Effector CD4-positive, alpha-beta T cell (primary cell): Measurements from ENCODE around the gene SYNPO2L. TPM values are rescaled to one million over a fixed set of nuclear protein-coding genes. Genes with fewer than 3 reads are reported as not detected.
"Not testable (repeated sequence)": the region's sequence is repeated elsewhere in the genome, so short reads cannot be mapped to it uniquely, and the experiment has no call there.

Experiments
- DNase-seq: peaks from one replicate; pipeline ENCODE4 v3.0.0-alpha.2; 2020
- total RNA-seq: gene quantifications from one replicate; lab custom pipeline; 2026; lab: John Stamatoyannopoulos, UW

The SYNPO2L gene, protein sequence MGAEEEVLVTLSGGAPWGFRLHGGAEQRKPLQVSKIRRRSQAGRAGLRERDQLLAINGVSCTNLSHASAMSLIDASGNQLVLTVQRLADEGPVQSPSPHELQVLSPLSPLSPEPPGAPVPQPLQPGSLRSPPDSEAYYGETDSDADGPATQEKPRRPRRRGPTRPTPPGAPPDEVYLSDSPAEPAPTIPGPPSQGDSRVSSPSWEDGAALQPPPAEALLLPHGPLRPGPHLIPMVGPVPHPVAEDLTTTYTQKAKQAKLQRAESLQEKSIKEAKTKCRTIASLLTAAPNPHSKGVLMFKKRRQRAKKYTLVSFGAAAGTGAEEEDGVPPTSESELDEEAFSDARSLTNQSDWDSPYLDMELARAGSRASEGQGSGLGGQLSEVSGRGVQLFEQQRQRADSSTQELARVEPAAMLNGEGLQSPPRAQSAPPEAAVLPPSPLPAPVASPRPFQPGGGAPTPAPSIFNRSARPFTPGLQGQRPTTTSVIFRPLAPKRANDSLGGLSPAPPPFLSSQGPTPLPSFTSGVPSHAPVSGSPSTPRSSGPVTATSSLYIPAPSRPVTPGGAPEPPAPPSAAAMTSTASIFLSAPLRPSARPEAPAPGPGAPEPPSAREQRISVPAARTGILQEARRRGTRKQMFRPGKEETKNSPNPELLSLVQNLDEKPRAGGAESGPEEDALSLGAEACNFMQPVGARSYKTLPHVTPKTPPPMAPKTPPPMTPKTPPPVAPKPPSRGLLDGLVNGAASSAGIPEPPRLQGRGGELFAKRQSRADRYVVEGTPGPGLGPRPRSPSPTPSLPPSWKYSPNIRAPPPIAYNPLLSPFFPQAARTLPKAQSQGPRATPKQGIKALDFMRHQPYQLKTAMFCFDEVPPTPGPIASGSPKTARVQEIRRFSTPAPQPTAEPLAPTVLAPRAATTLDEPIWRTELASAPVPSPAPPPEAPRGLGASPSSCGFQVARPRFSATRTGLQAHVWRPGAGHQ
- not detected for total RNA-seq

DNA sequence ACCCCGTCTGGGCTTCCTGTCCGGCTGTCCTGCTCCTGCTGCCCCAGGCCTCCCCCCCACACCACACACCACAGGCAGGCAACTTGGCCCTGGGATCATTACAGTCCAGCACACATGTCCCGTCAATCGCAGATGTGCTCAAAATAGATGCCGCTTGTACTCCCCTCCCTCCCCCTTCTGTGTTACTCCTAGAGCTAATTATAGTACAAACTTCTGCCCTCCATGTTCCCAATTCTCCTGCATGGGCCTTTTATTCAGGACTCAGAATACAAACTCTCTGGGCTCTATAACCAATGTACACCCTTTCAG is at the start of gene SYNPO2L:
TSS of gene SYNPO2L (minus strand) at position 40 of the 309 bp plus-strand sequence. CDS start 107 bp downstream, outside the sequence.
- DNase-seq: no peak

DNA sequence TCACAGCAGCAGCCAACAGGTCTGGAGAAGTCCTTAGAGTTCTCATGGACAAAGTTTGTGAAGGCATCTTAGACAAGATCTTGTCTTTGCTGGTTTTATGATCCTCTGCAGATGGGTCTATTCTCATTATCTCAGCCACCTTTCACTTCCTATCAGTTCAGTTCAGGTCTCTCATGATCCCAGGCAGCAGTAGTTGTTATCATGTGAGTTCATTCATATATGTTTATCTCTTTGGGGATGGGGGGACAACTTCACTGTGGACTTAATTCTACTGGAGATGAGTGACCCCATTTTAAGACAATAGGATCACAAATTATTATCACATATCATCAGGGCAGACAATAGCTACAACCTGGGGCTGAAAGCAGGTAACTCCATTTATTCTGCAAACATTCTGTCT is 48.1 kb upstream of the SYNPO2L start:
- not testable (repeated sequence) for DNase-seq

DNA sequence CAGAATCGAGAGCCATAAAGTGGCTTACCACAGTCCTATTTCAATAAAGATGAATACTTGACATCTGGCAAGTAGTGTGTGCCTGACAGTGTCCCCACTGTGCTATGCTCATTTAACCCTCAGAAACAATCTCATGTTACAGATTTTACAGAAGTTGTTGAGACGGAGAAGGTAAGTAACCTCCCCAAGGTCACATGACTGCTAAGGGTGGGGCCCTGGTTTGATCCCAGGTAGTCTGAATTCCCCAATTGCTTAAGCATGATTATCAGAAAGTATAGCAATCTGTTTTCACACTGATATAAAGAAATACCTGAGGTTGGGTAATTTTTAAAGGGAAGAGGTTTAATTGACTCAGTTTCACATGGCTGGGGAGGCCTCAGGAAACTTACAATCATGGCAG is 43.0 kb upstream of the SYNPO2L start:
- DNase-seq: not testable (repeated sequence)

DNA sequence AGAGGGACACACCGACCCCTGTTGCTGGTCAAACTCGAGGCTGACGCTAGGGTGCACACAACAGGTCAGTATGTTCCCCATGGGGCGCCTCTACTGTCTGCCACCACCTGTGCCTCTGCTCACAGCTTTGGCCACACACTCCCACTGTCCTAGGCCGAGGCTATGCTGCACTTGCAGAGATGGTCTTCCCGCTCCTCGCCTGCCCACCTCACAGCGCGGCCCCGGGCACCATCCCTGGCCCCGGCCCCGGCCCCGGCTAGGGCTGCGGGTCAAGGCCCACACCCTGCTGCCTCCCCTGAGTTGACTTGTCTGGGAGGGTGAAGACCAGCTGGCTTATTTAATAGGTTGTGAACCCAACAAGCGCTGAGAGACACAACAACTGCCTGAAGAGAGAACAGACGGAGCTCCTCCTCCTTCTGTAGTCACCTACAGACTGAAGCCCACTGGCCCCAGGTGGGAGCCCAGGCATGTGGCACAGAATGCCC is 41.9 kb upstream of the SYNPO2L start, which contains the start of gene AGAP5:
TSS of gene AGAP5 (minus strand) at position 435 of the 485 bp plus-strand sequence. CDS start at position 81, 354 bp downstream.
- not testable (repeated sequence) for DNase-seq

DNA sequence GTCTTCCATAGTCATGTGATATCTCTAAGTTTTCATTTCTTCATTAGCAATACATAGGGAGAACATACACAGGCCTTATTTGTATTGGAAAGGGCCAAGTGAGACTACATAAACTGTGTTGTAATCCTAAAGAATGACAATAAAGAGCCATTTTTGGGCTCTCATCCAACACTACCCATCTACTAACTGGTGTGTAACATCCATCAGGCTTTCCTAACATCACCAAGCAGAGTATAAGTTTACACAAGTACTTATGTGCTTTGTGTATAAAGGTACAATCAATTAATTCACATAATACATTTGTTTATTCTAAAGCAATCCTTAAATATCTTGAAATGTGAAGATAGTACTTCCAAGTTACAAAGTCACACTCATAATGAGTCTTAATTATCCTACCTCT is 39.5 kb upstream of the SYNPO2L start:
- not testable (repeated sequence) for DNase-seq

DNA sequence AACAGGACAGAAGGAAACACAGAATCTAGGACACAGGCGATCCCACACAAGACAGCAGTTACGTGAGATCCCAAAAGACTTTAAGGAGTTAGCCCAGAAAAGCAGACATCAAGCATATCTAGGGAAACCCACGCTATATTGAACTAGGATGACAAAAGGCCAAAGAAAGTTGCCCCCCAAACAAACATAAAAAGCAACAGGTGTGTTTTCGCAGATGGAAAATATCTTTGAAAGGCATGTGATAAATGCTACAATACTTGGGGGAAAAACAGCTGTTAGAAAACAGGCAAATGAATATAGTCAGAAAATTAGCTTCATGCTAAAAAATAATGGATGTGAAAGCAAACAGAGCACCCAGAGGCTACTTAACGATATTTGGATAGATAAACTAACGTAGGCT is 34.9 kb upstream of the SYNPO2L start:
- DNase-seq: not testable (repeated sequence)

DNA sequence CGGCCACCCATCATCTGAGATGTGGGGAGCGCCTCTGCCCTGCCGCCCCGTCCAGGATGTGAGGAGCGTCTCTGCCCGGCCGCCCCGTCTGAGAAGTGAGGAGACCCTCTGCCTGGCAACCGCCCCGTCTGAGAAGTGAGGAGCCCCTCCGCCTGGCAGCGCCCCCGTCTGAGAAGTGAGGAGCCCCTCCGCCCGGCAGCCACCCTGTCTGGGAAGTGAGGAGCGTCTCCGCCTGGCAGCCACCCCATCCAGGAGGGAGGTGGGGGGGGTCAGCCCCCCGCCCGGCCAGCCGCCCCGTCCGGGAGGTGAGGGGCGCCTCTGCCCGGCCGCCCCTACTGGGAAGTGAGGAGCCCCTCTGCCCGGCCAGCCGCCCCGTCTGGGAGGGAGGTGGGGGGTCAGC is 33.8 kb upstream of the SYNPO2L start:
- DNase-seq: not testable (repeated sequence)

DNA sequence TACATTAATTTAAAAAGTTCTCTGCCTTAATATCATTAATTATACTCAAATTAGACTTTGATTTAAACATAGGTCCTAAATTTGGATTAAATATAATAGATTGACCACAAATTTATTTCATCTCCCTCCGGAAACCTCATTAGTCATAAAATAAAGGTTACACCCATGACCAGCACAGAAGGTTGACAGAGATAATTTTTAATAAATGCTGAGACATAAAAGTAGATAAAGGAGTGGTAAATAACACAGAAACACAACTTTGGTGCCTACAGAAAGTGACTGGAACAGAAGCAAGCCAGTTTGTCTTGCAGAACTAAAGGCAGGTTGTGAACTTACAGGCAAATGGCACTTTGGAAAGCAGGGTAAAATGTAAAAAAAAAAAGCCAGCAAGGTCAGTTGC is 31.8 kb upstream of the SYNPO2L start:
- DNase-seq: not testable (repeated sequence)

DNA sequence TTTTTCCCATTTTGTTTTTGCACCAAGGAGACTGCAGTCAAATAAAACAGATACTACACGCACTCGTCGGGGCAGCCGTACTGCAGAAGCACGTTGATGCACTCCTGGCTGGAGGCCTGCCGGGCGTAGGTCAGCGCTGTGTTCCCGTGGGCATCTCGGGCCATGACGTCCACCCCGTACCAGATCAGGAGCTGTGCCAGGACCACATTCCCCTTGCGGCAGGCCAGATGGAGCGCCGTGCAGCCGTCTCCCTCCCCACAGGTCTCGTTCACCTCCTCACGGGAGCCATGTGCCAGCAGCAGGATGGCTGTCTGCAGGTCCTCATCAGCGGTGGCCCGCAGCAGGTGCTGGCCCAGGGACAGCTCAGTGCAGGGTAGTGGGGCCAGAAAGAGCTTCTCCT is 18.7 kb upstream of the SYNPO2L start:
- not testable (repeated sequence) for DNase-seq

DNA sequence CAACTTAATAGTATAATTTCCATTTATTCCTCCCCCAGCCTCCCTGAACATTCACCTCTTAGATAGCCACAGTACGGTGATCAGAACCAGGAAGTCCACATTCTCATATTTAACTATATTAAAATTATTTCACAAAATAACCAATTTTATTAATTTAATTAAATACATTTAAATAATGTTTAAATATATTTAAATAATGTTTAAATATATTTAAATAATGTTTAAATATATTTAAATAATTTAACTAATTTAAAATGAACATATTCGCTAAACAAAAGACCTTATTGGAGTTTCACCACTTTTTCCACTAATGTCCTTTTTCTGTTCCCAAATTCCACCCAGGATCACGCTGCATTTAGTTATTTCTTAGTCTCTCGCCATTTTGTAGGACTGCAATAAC is 12.5 kb upstream of the SYNPO2L start:
- DNase-seq: not testable (repeated sequence)

DNA sequence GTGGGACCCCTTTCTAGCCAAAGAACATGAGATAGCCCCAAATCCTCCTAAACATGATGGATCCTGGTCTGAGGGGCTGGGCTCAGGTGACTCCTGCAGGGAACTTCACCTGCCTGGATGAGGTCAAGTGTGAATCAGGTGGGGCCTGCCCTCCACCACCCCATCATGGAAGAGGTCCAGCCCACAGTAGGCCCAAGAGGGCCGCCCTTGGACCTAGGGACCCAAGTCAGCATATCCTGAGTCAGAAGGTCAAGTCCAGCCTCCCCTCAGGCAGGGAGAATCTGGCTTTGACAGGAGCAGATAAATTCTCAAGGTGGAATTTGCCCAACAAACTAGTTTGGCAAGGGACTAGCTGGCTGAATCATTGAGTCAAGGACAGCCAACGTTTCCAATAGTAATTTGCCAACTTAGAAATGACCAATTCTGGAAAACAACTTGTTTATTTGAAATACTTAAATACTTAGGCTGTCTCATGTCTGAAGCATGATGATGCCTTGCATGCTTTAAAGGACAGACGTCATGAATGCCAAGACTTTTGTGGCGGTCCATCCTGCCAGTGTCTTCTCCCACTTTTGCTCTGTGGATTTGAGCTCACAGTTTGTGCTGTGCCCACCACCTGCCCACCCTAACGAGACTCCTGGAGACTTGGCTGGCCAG is 10.5 kb upstream of the SYNPO2L start:
- not testable (repeated sequence) for DNase-seq

DNA sequence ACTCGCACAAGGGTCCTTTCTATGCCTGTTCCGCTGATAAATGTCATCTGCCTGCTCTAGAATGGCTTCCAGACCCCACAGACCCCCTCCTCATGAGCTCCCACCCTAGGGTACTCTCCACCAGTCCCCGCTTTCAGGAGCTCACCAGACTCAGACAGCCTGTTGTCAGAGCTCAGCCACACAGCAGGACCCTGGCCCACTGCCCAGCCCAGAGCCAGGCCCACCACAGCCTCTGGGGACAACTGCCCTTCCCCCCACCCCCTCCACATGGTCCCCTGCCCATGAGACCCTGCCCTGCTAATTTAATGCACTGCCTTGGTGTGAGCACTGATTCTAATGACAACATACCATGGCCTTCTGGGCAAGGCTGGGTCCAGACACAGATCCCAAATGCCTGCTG is 9.8 kb upstream of the SYNPO2L start:
- DNase-seq: not testable (repeated sequence)

DNA sequence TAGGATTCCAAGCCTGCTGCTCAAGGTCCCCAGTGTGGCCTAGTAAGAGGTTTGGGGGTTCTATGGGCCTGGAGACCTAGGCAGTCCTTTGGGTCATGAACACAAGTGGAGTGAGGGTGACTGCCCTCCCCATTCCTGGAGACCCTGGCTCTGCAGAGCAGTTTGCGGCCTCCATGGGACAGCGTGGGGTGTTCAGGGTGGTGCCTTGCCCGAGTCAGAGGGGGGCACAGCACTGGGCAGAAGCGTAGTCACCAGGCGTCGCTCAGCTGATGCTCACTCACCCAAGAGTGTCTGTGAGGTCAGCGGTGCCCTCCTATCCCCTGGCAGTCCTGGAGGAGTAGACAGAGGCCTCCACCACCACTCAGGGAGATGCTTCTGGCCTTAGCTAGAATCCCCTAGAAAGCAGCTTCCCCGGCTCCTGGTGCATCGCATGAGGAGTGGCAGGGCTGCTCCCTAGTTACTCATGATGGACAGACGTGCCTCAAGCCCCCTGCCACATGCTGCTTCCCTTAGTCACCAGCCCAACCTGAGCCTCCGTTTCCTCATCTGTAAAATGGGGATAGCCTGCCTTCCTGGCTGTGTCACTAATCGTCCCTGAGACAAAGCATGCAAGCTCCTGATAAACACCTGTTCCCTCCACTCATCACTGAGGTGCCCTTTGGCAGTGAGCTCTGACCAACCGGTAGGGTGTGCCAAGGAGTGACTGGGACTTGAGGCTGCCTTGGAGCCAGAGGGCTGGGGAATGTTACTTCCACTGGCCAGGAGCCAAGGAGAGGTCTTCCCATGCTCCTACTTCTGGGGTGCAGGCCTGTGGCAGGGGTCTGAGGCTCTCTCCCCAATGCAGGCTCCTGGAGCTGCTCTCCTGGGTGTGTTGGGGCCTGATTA is 8.6 kb upstream of the SYNPO2L start:
- not testable (repeated sequence) for DNase-seq

DNA sequence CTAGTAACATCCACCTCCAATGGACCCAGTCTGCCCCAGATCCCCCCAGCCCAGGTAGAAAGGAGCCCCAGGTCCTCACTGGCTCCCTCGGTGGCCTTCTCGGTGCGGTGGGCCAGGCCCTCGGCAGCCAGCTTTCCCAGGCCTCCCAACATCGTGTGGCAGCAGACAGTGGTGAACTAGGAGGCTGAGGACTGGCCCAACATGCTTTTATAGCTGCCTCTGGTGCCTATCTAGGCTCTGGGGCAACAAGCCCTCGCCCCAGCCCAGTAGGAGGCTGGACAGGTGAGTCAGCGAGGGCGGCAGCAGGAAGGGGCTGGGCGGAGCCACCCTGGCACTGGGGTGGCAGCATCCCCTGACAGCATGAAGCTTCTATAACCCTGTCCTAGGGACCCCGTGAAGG is 7.8 kb upstream of the SYNPO2L start:
- not testable (repeated sequence) for DNase-seq

DNA sequence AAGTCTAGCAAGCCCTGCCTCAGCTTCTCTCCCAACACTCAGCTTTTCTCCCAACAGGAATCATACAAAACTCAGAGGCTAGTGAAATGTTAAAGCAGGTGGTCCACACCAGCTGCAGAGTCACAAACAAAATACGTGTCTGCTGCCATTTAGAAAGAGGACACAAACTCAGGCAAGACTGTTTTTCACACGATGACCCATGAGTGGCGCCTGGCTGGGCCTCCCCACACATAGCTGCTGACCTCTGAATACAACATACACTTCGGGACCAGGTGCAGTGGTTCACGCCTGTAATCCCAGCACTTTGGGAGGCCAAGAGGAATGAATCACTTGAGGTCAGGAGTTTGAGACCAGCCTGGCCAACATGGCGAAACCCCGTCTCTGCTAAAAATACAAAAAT is 6.9 kb upstream of the SYNPO2L start:
- not testable (repeated sequence) for DNase-seq

DNA sequence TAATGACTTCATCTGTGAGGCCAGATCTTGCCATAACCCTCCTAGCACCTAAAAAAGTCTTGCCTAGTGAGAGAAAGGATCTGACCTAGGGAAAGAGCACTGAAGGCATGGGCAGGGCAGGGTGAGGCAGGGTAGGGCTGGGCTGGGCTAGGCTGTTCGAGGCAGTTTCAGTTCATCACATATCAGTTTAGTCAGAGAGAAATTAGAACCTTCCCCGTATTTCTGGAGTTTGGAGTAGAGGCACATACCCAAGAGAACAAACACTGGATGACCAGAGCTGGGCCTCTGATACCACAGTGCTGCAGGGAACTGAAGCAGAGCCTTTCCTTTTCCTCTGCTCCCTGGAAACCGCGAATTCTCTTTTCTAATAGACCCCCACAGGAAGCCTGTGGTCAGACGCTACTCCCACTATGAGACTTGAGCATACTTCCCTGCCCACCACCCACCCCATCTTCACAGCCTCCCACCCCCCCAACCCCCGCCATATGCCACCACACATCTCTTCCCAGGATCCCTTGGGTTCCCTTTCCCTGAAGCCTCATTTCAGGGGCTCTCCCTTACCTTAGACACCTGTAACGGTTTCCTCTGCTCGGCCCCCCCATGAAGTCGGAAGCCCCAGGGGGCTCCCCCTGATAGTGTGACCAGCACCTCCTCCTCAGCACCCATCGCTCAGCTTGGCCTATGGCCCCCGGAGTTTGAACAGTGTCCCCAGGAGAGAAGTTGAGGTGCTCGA is 406 bp downstream of the SYNPO2L start:
- no peak for DNase-seq

DNA sequence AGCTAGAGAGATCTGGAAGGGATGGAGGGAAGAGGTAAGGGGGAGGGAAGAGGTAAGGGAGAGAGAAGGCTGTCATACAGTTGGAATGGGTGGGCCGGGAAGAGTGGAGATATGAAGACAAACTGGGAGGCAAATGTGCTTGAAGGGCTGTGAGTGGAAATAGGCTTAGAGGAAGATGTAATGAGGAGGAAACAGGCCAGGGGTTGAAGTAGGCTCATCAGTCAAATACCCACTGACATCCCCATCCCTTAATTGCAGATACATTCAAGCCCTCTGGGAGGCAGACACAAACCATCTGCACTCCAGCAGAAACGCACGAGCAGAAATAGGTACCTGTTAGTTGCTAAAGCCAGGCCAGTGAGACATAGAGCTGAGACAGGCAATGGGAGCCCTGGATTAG is 2.1 kb downstream of the SYNPO2L start:
- no peak for DNase-seq

DNA sequence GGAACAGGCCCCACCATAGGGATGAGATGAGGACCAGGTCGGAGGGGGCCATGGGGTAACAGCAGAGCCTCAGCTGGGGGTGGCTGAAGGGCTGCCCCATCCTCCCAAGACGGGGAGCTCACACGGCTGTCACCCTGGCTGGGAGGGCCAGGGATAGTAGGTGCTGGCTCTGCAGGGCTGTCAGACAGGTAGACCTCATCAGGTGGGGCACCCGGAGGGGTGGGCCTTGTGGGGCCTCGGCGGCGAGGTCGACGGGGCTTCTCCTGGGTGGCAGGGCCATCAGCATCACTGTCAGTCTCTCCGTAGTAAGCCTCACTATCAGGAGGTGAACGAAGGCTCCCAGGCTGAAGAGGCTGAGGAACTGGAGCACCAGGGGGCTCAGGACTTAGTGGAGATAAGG is 2.6 kb downstream of the SYNPO2L start:
- DNase-seq: no peak

DNA sequence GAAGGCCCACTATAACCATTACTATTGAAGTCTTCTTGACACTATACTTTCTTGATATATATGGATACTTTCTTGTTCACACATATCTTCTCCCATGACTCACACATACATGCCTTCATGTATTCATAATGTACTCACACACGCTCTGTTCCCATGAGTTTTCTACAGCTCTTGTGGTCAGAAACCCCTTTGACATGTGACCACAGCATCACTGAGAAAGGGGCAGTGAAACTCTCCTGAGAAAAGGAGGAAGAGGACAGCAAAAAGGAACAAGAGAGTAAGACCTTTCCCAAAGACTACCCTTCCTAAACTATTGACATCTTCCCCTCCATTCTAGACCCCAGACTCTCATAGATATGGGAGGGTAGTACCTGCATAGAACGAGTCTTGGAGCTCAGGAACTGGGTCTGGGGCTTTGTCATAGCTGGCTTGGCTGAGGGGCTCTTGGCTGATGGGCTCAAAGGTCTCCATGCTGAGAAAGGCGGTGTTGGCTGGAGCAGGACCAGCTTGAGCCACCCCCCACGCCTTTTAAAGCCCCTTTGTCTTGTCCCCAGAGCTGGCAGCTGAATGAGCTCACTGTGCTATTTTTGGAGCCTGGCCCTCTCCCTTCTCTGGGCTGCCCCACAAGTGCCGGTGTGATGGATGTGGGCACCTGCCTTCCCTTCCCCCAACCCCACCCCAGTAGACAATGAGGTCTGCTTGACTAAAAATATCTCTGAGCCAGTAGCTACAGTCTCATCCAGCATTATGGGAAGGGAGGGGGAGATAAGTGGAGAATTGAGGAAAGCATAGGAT is 5.1 kb downstream of the SYNPO2L start:
- no peak for DNase-seq
